Osteoblast (primary cell): ENCODE measurements around the gene RWDD2A. TPM values are rescaled to one million over a fixed set of nuclear protein-coding genes. Genes with fewer than 3 reads are reported as not detected.
A peak's percentile ranks its signal among the peaks of the same experiment; 100 is the strongest.

ENCODE experiments used
- DNase-seq: peaks from one replicate; pipeline ENCODE4 v3.0.0; 2011; ENCODE audit warnings: low spot score, mixed read lengths; ENCODE audit not compliant: insufficient read length; ENCODE audit errors: missing footprints
- H2AFZ ChIP-seq: 2 replicates; pipeline ENCODE4 v1.6.0; 2011; ENCODE audit warnings: mild to moderate bottlenecking, low read length
- H3K27ac ChIP-seq: 2 replicates; pipeline ENCODE4 v1.5.1; 2011; ENCODE audit warnings: mild to moderate bottlenecking, low read depth, low read length, moderate library complexity
- H3K27me3 ChIP-seq: 2 replicates; pipeline ENCODE4 v1.6.0; 2012; ENCODE audit warnings: mild to moderate bottlenecking, control low read depth, inconsistent platforms, low read length, moderate library complexity; ENCODE audit not compliant: insufficient read depth
- H3K36me3 ChIP-seq: 2 replicates; pipeline ENCODE4 v1.5.1; 2011; ENCODE audit warnings: mild to moderate bottlenecking, low read length, control low read depth, moderate library complexity; ENCODE audit not compliant: insufficient read depth
- H3K4me1 ChIP-seq: 2 replicates; pipeline ENCODE4 v1.5.1; 2011; ENCODE audit warnings: mild to moderate bottlenecking, low read length, control low read depth, moderate library complexity; ENCODE audit not compliant: insufficient read depth
- H3K4me2 ChIP-seq: 2 replicates; pipeline ENCODE4 v1.6.0; 2011; ENCODE audit warnings: mild to moderate bottlenecking, low read length; ENCODE audit not compliant: insufficient read depth
- H3K4me3 ChIP-seq: fragments of 200-600 bp; sonication (generic); 3 replicates; pipeline ENCODE4 v1.5.1; 2012; ENCODE audit warnings: mild to moderate bottlenecking, low read length, inconsistent platforms; ENCODE audit not compliant: insufficient read depth
- H3K79me2 ChIP-seq: 2 replicates; pipeline ENCODE4 v1.6.0; 2012; ENCODE audit warnings: mild to moderate bottlenecking, low read length, control low read depth, inconsistent platforms; ENCODE audit not compliant: insufficient read depth
- H3K9me3 ChIP-seq: 2 replicates; pipeline ENCODE4 v1.5.1; 2011; ENCODE audit warnings: low read depth, low read length, control low read depth
- H4K20me1 ChIP-seq: 2 replicates; pipeline ENCODE4 v1.6.0; 2012; ENCODE audit warnings: mild to moderate bottlenecking, low read length, control low read depth; ENCODE audit not compliant: insufficient read depth
- CTCF ChIP-seq: IDR thresholded peaks from 2 replicates; pipeline ENCODE4 v1.5.1; 2011; ENCODE audit warnings: mild to moderate bottlenecking, low read depth, low read length, moderate library complexity; ENCODE audit errors: extremely low read depth
- total RNA-seq: library from RNA; depleted of rRNA; stranded (reverse); fragments of >200 nt; gene quantifications from 2 replicates; pipeline ENCODE4 v1.2.3, GENCODE V29; 2012

Gene RWDD2A
- total RNA-seq, 1 donor = 5.4 TPM

- H3K4me3 ChIP-seq = no peak overlapping the region
- no peak for DNase-seq
- H3K27ac ChIP-seq = no peak overlapping the region
- no peaks in the 10 kb centered on the region for H3K9me3 ChIP-seq
- H3K4me2 ChIP-seq = no peak overlapping the region
- TF ChIP-seq CTCF = no peak
- no peaks in the 10 kb centered on the region for H3K79me2 ChIP-seq
- H3K36me3 ChIP-seq = peaks cover 90% of the 10 kb centered on the region
- no peaks in the 10 kb centered on the region for H4K20me1 ChIP-seq
- no peak overlapping the region for H2AFZ ChIP-seq
- H3K27me3 ChIP-seq = no peaks in the 10 kb centered on the region
- H3K4me1 ChIP-seq = no peaks in the 10 kb centered on the region
These were observed 24.1 kb upstream of the RWDD2A start for GRCh38 chr6:83169106-83169505.

- Histone ChIP-seq H3K36me3 (peaks cover 93% of the 10 kb centered on the region), H4K20me1 (no peaks in the 10 kb centered on the region)
- peak; percentile 59 for DNase-seq
These were observed 23.6 kb upstream of the RWDD2A start for GRCh38 chr6:83169511-83169910.

GRCh38 chr6:83176246-83176645 is 16.9 kb upstream of the RWDD2A start:
- Histone ChIP-seq H4K20me1 (peaks cover 1% of the 10 kb centered on the region), H3K36me3 (peaks cover 97% of the 10 kb centered on the region), H3K4me2 (no peak overlapping the region), H3K79me2 (peaks cover 39% of the 10 kb centered on the region), H3K9me3 (no peaks in the 10 kb centered on the region), H3K27me3 (no peaks in the 10 kb centered on the region), H3K4me3 (no peak overlapping the region), H3K4me1 (no peaks in the 10 kb centered on the region), H3K27ac (no peak overlapping the region), H2AFZ (no peak overlapping the region)
- DNase-seq = no peak
- TF ChIP-seq CTCF = no peak

More at GRCh38 chr6:83169511-83169910, 23.6 kb upstream of the RWDD2A start:
- no peaks in the 10 kb centered on the region for H3K27me3 ChIP-seq
- no peak overlapping the region for H3K4me2 ChIP-seq
- TF ChIP-seq CTCF = no peak
- H3K9me3 ChIP-seq = no peaks in the 10 kb centered on the region
- no peak overlapping the region for H2AFZ ChIP-seq
- no peak overlapping the region for H3K27ac ChIP-seq
- H3K79me2 ChIP-seq = no peaks in the 10 kb centered on the region
- H3K4me3 ChIP-seq = no peak overlapping the region
- no peaks in the 10 kb centered on the region for H3K4me1 ChIP-seq

GRCh38 chr6:83180426-83180950 is 12.7 kb upstream of the RWDD2A start:
- H4K20me1 ChIP-seq = peaks cover 22% of the 10 kb centered on the region
- no peak for DNase-seq
- TF ChIP-seq CTCF = no peak
- H3K4me1 ChIP-seq = peaks cover 26% of the 10 kb centered on the region
- no peak overlapping the region for H2AFZ ChIP-seq
- H3K9me3 ChIP-seq = no peaks in the 10 kb centered on the region
- H3K36me3 ChIP-seq = peaks cover 89% of the 10 kb centered on the region
- no peak overlapping the region for H3K4me2 ChIP-seq
- H3K27me3 ChIP-seq = no peaks in the 10 kb centered on the region
- no peak overlapping the region for H3K4me3 ChIP-seq
- no peak overlapping the region for H3K27ac ChIP-seq
- peaks cover 54% of the 10 kb centered on the region for H3K79me2 ChIP-seq
